AG10803 (cell line): Measurements from ENCODE around the gene TRIM46.

Source experiments
- DNase-seq: peaks from one replicate; pipeline ENCODE4 v3.0.0; 2010; ENCODE audit warnings: low read depth
- H3K4me3 ChIP-seq: 2 replicates; pipeline ENCODE4 v1.5.1; 2011; ENCODE audit warnings: mild to moderate bottlenecking, low read length, control low read depth
- CTCF ChIP-seq: conservative IDR thresholded peaks from 2 replicates; pipeline ENCODE4 v1.5.1; 2011; ENCODE audit warnings: mild to moderate bottlenecking, low read length, control low read depth, inconsistent platforms

TRIM46 gene

GRCh38 chr1:155175927-155176371, 2.3 kb downstream of the TRIM46 start:
- TF ChIP-seq CTCF, result no peak; the same call in 1 of the 2 replicates
- H3K4me3 ChIP-seq, result no peak overlapping the region
- DNase-seq, result no peak

- TF ChIP-seq CTCF, result peak; percentile 94
- peak; percentile 69 for DNase-seq
- no peak overlapping the region for H3K4me3 ChIP-seq
Measured at GRCh38 chr1:155176544-155177071, 3.0 kb downstream of the TRIM46 start.

GRCh38 chr1:155177192-155177917, 3.7 kb downstream of the TRIM46 start:
- DNase-seq, result no peak
- TF ChIP-seq CTCF, result no peak

GRCh38 chr1:155177918-155178281, 4.3 kb downstream of the TRIM46 start:
- DNase-seq, result no peak
- no peak for TF ChIP-seq CTCF
- no peak overlapping the region for H3K4me3 ChIP-seq

More at GRCh38 chr1:155177192-155177917, 3.7 kb downstream of the TRIM46 start:
- H3K4me3 ChIP-seq, result no peak overlapping the region

GRCh38 chr1:155178441-155179111, 4.9 kb downstream of the TRIM46 start:
- no peak for TF ChIP-seq CTCF
- DNase-seq, result no peak
- H3K4me3 ChIP-seq, result no peak overlapping the region

- DNase-seq, result no peak
- no peak for TF ChIP-seq CTCF
- no peak overlapping the region for H3K4me3 ChIP-seq
Measured at GRCh38 chr1:155179112-155180031, 5.7 kb downstream of the TRIM46 start.
